Activated T-cell treated with anti-CD3 and anti-CD28 coated beads for 1 hour (primary cell): ENCODE measurements around the gene OR51L1.
"Not testable (repeated sequence)": the region's sequence is repeated elsewhere in the genome, so short reads cannot be mapped to it uniquely, and the experiment has no call there.

Source experiments
- DNase-seq: peaks from one replicate; pipeline ENCODE4 v3.0.0-alpha.2; 2020; ENCODE audit warnings: low read depth

The OR51L1 gene

GRCh38 chr11:4994551-4994950 is at the start of gene OR51L1:
Gene OR51L1, plus strand, starts transcription at chr11:4994851. Its CDS starts 4,132 bp downstream, at chr11:4998983.
- DNase-seq, result no peak

- no peak for DNase-seq
Measured at GRCh38 chr11:4947505-4947904, 47.1 kb upstream of the OR51L1 start, which contains the start of gene OR51A4. Gene OR51A4, minus strand, starts transcription at chr11:4947605. Its CDS starts 505 bp downstream, at chr11:4947100.

- DNase-seq, result not testable (repeated sequence)
Measured at GRCh38 chr11:4955613-4956012, 39.0 kb upstream of the OR51L1 start, which contains the start of gene OR51A2. Gene OR51A2, minus strand, starts transcription at chr11:4955713. Its CDS starts 0 bp downstream, at chr11:4955713.

- DNase-seq, result no peak
Measured at GRCh38 chr11:4957396-4957795, 37.3 kb upstream of the OR51L1 start.

- no peak for DNase-seq
Measured at GRCh38 chr11:4960877-4961276, 33.8 kb upstream of the OR51L1 start.

- no peak for DNase-seq
Measured at GRCh38 chr11:4962816-4963215, 31.8 kb upstream of the OR51L1 start.

GRCh38 chr11:4975436-4975835 is 19.2 kb upstream of the OR51L1 start:
- DNase-seq, result no peak

- no peak for DNase-seq
Measured at GRCh38 chr11:4979036-4979435, 15.6 kb upstream of the OR51L1 start.

GRCh38 chr11:4982678-4983077 is 12.0 kb upstream of the OR51L1 start:
- DNase-seq, result no peak

GRCh38 chr11:4983841-4984240 is 10.8 kb upstream of the OR51L1 start:
- DNase-seq, result no peak

- DNase-seq, result no peak
Measured at GRCh38 chr11:4991060-4991459, 3.6 kb upstream of the OR51L1 start.

GRCh38 chr11:5004424-5005274 is 10.0 kb downstream of the OR51L1 start:
- DNase-seq, result no peak

GRCh38 chr11:5007561-5007960 is 12.9 kb downstream of the OR51L1 start:
- DNase-seq, result no peak

GRCh38 chr11:5011254-5011653 is 16.6 kb downstream of the OR51L1 start:
- DNase-seq, result no peak

GRCh38 chr11:5013012-5013411 is 18.4 kb downstream of the OR51L1 start:
- no peak for DNase-seq

- no peak for DNase-seq
Measured at GRCh38 chr11:5021996-5022395, 27.3 kb downstream of the OR51L1 start.

- no peak for DNase-seq
Measured at GRCh38 chr11:5036669-5037068, 42.0 kb downstream of the OR51L1 start.

GRCh38 chr11:5037926-5038325 is 43.3 kb downstream of the OR51L1 start:
- no peak for DNase-seq

GRCh38 chr11:5038341-5038740 is 43.7 kb downstream of the OR51L1 start:
- no peak for DNase-seq

GRCh38 chr11:5040876-5041275 is 46.2 kb downstream of the OR51L1 start:
- DNase-seq, result no peak

GRCh38 chr11:5042091-5042490 is 47.4 kb downstream of the OR51L1 start:
- DNase-seq, result no peak

GRCh38 chr11:5043380-5043779 is 48.7 kb downstream of the OR51L1 start:
- DNase-seq, result no peak

GRCh38 chr11:5046226-5046625 is 51.6 kb downstream of the OR51L1 start, which contains the start of gene OR52J3:
Gene OR52J3, plus strand, starts transcription at chr11:5046526. Its CDS starts 0 bp downstream, at chr11:5046526.
- no peak for DNase-seq
